ENCODE results near the gene AFTPH.

Gene AFTPH

DNA sequence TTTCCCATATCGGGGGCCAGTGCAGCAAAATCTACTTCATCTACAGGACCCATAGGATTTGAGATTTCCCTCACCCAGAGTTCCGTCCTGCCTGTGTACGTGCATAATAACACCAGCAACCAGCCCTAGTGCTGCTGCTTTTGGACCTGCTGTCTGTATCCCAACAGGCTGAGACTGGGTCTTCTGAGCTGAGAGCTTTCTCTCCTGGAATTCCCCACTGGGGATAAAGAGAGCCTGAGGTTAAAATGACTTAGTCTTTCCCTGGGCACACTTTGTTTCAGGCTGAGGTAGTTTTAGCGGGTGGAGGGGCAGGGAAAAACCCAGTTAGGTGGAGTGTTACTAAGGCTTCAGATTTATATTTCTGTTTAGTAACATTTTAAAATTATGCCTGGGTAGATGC, 67.1 kb downstream of the AFTPH start:
- DNase-seq (ENCODE audit: low read depth, low spot score) = no peak

- no peak for DNase-seq (ENCODE audit: low read depth, low spot score)
Observed at GRCh38 chr2:64593035-64593655, 69.0 kb downstream of the AFTPH start.

GRCh38 chr2:64594226-64594989, 70.3 kb downstream of the AFTPH start:
- DNase-seq (ENCODE audit: low read depth, low spot score) = no peak

DNA sequence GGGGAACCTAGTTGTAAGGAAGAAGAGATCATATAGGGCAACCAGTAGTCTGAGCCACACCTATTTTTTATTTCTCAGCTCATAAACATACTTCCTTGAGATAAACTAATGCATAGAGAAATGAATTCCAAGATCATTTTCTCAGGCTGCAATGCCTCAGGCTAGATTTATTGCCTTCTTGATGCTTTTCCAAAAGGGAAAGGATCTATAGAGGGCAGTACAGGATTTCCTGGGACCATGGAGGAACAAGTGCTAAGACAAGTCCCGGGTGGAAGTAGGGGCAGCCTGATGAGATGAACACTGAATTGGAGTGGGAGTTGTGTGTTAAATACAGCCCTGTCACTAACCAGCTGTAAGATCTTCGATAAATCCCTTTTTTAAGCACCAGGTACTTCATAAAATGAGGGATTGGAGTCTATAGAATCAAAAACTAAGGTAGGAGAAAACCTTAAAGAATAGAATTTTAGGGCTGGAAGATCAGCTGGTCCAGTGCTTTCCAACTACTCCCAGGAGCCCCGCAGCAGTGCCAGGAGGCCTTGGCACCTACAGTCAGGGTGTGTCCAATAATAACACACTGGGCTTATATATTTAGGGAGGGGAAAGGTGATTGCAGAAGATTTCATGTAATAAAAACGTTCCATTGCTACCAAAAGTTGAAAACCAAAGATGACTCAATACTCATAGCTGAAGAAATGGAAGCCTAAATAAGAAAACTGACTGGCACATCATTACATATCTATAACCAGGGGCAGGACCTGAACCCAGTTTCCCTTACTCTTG, 71.5 kb downstream of the AFTPH start:
- DNase-seq (ENCODE audit: low read depth, low spot score) = no peak

- DNase-seq (ENCODE audit: low read depth, low spot score) = no peak
Observed at GRCh38 chr2:64598226-64598625, 74.1 kb downstream of the AFTPH start.

- DNase-seq (ENCODE audit: low read depth, low spot score) = no peak
Observed at GRCh38 chr2:64599469-64599868, 75.3 kb downstream of the AFTPH start.

GRCh38 chr2:64601034-64601754, 77.1 kb downstream of the AFTPH start:
- no peak for DNase-seq (ENCODE audit: low read depth, low spot score)

- no peak for DNase-seq (ENCODE audit: low read depth, low spot score)
Observed at GRCh38 chr2:64601785-64602391, 77.8 kb downstream of the AFTPH start.

GRCh38 chr2:64602436-64602835, 78.3 kb downstream of the AFTPH start:
- DNase-seq (ENCODE audit: low read depth, low spot score) = no peak

GRCh38 chr2:64604155-64604554, 80.0 kb downstream of the AFTPH start:
- DNase-seq (ENCODE audit: low read depth, low spot score) = no peak

DNA sequence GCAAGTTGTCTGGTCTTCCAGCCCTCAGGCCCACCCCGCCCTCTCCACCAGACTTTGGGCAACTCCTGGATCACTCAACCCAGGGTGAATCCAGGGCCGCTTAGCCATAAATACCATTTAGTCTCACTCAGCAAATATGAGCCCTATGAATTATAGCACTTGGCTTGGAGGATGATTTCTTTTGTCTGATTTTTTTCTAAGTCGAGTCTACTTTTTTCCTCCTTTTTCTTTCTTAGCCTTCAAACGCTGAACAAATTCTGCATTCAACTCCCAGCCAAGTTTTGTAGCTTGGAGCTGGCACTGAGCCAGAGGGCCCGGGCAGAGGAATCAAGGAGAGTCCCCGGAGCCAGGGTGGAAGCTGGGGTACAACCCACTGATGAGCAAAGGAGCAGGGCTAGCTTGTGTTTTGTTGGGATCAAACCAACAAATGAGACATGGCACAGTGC, 80.9 kb downstream of the AFTPH start:
- DNase-seq (ENCODE audit: low read depth, low spot score) = no peak

DNA sequence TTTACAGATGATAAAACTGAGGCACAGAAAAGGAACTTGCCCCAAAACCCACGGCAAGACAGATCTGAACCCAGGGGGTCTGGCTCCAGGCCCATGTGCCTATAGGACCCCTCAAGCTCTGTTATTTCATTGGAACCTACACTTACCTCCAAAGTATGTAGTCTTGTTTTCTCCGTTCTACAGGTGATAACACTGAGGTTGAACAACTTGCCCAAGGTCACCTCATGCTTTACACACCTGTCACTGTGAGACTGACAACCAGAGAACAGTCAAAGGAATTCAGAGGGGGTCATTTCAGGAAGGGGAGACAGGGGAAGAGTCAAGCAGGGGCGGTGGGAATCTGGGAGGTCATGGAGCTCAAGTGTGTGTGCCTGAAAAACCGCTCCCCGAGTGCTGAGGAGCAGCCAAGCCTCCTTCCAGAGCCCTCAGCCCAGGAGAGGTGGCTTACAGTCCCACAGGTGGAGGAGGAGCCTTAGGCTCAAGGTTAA, 81.9 kb downstream of the AFTPH start:
- DNase-seq (ENCODE audit: low read depth, low spot score) = no peak

GRCh38 chr2:64606479-64607363, 82.6 kb downstream of the AFTPH start:
- peak; percentile 53 for DNase-seq (ENCODE audit: low read depth, low spot score)

GRCh38 chr2:64607381-64608304, 83.5 kb downstream of the AFTPH start:
- no peak for DNase-seq (ENCODE audit: low read depth, low spot score)

- no peak for DNase-seq (ENCODE audit: low read depth, low spot score)
Observed at GRCh38 chr2:64608867-64609226, 84.7 kb downstream of the AFTPH start.

- peak; percentile 32 for DNase-seq (ENCODE audit: low read depth, low spot score)
Observed at GRCh38 chr2:64609227-64609941, 85.3 kb downstream of the AFTPH start.

DNA sequence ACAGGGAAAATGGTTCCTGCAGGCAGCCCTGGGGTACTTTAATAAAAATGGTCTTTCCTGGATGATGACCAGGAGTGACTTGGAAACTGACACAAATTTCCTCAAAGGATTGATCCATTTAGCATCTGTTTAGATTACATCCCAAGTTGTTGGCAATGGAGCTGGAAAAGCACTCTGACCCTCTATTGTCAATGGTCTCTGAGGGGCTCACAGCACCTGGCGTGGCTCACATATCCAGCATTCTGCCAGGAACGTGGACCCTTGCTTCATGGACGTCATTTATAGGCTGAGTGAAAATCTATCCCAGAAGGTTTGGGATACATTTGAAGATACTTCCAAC, 85.8 kb downstream of the AFTPH start:
- no peak for DNase-seq (ENCODE audit: low read depth, low spot score)

GRCh38 chr2:64610316-64610855, 86.3 kb downstream of the AFTPH start:
- no peak for DNase-seq (ENCODE audit: low read depth, low spot score)
